ENCODE results near the gene GDPD4.
A peak's percentile ranks its signal among the peaks of the same experiment; 100 is the strongest.
"Not testable (repeated sequence)": the region's sequence is repeated elsewhere in the genome, so short reads cannot be mapped to it uniquely, and the experiment has no call there.

GDPD4 gene

DNA sequence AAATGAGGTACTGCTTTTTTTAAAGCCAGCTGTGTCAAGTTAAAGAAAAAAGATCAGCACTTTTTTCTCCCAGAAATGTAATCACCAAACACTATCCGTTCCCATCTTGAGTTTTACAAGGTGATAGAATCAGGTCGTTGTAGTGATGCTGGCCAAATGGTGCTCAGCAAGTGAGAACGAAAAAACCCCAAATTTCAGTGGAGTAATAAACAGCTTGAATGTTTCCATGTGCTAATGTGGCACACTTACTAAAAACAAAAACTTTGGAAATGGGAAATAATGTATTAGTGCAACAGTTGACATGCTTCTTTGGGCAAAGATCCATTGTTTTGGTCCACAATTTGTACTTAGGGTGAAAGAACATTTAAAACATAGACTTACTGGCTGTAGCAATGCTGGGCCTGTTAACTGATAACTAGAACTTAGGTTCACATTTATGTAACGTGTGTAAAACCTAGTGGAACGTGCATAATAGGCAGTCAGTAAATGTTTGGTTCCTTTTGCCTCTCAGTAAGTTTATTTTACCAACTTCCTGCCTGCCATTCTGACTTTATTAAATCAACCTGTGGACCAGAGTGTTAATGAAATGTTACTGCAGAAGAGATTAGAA is 15.4 kb upstream of the GDPD4 start:
- no peak for TF ChIP-seq JUND (IDR thresholded peaks at IDR 0.05; ENCODE audit: low read depth)
- in situ Hi-C loops (cut with HindIII; ENCODE audit: low pct_unique_long_range_greater_than_20kb, low sequenced_read_pairs), result no loop called here
- no peak for DNase-seq (ENCODE audit: low read depth in 1 of 2, low spot score in 1 of 2)

DNA sequence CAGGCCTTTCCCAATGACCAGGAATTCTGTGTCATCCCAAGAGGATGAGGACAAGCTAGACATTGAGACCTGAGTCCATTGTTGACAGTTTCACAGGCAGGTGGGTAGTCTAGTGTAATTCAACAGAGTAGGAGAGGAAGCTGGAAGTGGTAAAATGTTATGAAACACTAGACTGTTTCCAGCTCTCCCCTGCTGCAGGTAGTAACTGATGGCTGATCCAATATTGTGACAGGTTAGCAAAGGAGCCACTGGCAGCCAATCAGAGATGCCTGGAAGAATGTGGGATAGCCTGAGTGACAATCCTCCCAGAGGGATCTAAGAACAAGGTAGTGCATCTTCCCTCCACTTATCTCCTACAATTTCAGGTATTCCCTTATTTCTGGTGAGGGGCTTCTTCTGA is 10.6 kb upstream of the GDPD4 start:
- TF ChIP-seq JUND (IDR thresholded peaks at IDR 0.05; ENCODE audit: low read depth), result no peak
- no peak for DNase-seq (ENCODE audit: low read depth in 1 of 2, low spot score in 1 of 2)
- in situ Hi-C loops (cut with HindIII; ENCODE audit: low pct_unique_long_range_greater_than_20kb, low sequenced_read_pairs), result no loop called here

DNA sequence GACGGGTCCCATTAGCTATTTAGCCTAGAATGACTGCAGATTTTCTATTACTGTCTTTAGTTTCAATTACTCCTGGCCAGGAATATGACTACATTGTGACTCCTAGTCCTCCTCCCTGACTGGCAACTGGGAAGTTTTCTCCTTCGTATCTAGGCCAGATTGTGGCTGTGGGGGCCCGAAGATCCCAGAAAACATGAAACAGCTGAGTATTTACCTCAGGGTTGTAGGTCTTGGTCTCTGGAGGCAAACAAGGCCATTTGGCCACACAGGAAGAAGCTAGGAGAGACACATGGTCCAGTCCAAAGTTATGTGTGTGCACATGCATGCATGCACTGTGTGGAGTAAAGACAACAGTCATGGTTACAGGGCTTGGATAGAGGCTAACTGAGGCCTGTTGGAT is 10.2 kb upstream of the GDPD4 start:
- in situ Hi-C loops (cut with HindIII; ENCODE audit: low pct_unique_long_range_greater_than_20kb, low sequenced_read_pairs), result no loop called here
- no peak for TF ChIP-seq JUND (IDR thresholded peaks at IDR 0.05; ENCODE audit: low read depth)

DNA sequence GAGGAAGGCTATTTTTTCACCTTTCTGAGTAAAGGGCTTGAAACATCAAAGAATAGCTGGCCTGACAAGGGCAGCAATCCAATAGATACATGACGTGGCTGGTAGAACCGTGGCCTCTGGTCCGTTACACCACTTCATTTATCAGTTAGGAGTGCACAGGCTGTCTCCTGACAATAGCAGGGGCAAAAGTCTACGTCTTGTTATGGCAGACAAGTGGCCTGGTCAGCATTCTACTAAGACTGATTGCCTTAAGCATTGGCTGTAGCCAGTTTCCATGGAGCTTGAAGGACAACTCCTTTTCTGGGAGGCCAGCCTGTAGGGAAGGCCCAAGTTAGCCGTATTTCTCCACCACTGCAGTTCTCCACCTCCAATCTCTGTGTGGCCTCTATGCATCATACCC is 9.2 kb upstream of the GDPD4 start:
- in situ Hi-C loops (cut with HindIII; ENCODE audit: low pct_unique_long_range_greater_than_20kb, low sequenced_read_pairs), result no loop called here
- TF ChIP-seq JUND (IDR thresholded peaks at IDR 0.05; ENCODE audit: low read depth), result no peak
- no peak for DNase-seq (ENCODE audit: low read depth in 1 of 2, low spot score in 1 of 2)

More for the DNA sequence above, 10.2 kb upstream of the GDPD4 start:
- no peak for DNase-seq (ENCODE audit: low read depth in 1 of 2, low spot score in 1 of 2)

DNA sequence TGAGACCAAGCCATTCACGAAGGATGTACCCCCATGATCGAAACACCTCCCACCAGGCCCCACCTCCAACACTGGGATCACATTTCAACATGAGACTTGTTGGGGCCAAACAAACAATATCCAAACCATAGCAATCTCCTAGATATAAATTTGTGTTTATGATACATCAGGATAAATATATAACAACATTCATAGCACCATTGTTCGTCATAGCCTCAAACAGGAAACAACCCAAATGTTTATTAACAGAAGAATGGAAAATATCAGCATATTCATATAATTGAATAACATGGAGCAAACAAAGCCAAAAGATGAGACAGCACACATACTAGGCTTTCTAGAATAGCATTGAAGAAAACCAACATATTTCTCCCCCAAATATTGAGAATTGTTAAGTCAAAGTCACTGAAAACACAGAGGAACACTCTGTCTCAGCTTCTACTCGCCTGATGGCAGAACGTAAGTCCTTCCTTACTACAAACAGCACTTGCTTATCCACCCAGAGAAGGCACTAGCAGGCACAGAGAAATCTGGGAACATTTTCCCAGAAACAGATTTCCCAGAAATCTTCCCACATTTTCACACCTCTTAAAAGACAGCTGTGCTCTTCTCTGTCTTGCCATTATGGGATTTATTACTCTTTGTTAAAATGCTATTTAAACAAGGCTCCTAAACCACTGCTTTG is 8.1 kb upstream of the GDPD4 start:
- TF ChIP-seq JUND (IDR thresholded peaks at IDR 0.05; ENCODE audit: low read depth), result no peak
- in situ Hi-C loops (cut with HindIII; ENCODE audit: low pct_unique_long_range_greater_than_20kb, low sequenced_read_pairs), result no loop called here

DNA sequence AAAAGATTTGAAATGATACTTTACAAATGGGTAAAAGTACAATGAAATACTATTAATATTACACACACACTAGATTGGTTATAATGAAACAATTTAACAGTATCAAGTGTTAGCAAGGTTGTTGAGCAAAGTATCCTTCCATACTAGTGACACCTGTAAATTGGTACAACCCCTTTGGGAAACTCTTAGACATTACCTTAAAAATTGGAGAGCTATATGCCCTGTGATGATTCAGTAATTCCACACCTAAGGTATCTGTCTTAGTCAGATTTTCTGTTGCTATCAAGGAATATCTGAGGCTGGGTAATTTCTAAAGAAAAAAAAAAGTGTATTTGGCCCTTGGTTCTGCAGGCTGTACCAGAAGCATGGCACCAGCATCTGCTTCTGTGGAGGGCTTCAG is 7.4 kb upstream of the GDPD4 start:
- TF ChIP-seq JUND (IDR thresholded peaks at IDR 0.05; ENCODE audit: low read depth), result no peak
- in situ Hi-C loops (cut with HindIII; ENCODE audit: low pct_unique_long_range_greater_than_20kb, low sequenced_read_pairs), result no loop called here
- DNase-seq (ENCODE audit: low read depth in 1 of 2, low spot score in 1 of 2), result no peak

More for the DNA sequence above, 8.1 kb upstream of the GDPD4 start:
- DNase-seq (ENCODE audit: low read depth in 1 of 2, low spot score in 1 of 2), result no peak

DNA sequence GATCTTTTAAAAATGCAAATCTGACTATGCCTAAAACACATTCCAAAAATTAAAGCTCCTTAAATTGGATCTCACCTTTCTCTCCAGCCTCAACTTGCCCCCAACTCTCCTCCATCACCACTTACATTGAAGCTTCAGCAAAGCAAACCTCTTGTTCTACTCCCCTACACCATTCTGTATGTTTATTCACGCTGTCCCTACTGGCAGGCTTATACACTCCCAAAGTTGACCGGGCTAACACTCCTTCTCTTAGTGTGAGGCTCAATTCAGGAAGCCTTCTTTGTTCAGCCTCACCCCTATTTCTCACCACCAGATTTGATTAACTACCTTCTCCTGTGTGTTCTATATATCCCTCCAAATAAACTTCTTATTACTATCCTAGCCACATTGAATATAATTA is 1.8 kb upstream of the GDPD4 start:
- DNase-seq (ENCODE audit: low read depth in 1 of 2, low spot score in 1 of 2), result no peak
- no peak for TF ChIP-seq JUND (IDR thresholded peaks at IDR 0.05; ENCODE audit: low read depth)
- in situ Hi-C loops (cut with HindIII; ENCODE audit: low pct_unique_long_range_greater_than_20kb, low sequenced_read_pairs), result no loop called here

DNA sequence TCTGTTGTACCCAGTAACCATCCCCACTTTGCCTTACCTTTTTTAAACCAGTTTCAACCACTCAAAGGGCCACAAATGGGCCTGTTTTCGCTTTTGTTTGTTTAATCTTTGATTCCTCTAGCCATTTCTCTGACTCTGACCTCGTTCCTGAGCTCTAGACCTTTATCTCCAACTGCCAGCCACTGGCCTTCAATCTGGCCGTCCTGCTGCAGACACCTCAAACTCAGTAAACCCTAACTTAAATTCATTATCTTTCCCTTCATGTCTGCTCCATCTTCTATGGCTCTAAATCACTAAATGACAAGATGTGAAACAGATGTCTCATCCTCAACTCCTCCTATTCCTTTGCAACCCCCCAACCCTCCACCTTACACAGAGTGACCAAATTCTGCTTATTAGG is 1.3 kb upstream of the GDPD4 start:
- no peak for TF ChIP-seq JUND (IDR thresholded peaks at IDR 0.05; ENCODE audit: low read depth)
- DNase-seq (ENCODE audit: low read depth in 1 of 2, low spot score in 1 of 2), result no peak

DNA sequence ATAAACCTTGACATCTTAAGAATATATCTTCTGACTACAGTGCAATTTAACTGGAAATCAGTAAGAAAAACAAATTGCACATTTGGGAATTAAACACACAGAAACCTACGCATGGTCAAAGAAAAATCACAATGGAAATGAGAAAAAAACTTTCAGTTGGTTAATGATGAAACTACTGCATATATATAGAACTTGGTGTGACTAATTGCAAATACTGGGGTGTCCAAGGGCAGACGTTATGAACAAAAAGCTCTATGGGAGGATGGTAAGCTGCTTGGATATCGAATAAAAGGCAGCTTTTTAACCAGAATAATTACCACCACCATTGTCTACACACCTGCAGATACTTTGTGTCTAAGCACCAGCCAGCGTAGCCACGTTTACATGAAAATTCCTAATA is 791 bp downstream of the GDPD4 start:
- no peak for DNase-seq (ENCODE audit: low read depth in 1 of 2, low spot score in 1 of 2)
- in situ Hi-C loops (cut with HindIII; ENCODE audit: low pct_unique_long_range_greater_than_20kb, low sequenced_read_pairs), result no loop called here
- no peak for TF ChIP-seq JUND (IDR thresholded peaks at IDR 0.05; ENCODE audit: low read depth)

More for the DNA sequence above, 1.3 kb upstream of the GDPD4 start:
- in situ Hi-C loops (cut with HindIII; ENCODE audit: low pct_unique_long_range_greater_than_20kb, low sequenced_read_pairs), result no loop called here

DNA sequence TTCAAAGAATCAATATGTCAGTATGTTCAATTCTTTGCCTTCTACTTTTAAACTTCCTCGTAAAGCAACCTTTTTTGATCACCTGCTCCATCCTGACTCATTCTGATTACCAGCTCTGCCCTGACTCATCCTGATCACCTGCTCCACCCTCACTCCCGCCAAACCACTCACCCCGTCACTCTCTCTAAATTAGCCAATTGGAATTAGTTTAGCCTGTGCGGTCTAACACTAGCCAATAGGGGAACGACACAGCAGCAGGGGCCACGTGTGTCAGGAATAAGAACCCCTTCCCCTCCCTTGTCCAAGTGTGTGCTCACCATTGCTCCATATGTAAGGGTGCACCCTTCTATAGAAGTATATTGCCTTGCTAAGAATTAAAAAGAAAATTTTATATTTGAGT is 1.5 kb downstream of the GDPD4 start:
- in situ Hi-C loops (cut with HindIII; ENCODE audit: low pct_unique_long_range_greater_than_20kb, low sequenced_read_pairs); DNase-seq (ENCODE audit: low read depth in 1 of 2, low spot score in 1 of 2): not testable (repeated sequence)

DNA sequence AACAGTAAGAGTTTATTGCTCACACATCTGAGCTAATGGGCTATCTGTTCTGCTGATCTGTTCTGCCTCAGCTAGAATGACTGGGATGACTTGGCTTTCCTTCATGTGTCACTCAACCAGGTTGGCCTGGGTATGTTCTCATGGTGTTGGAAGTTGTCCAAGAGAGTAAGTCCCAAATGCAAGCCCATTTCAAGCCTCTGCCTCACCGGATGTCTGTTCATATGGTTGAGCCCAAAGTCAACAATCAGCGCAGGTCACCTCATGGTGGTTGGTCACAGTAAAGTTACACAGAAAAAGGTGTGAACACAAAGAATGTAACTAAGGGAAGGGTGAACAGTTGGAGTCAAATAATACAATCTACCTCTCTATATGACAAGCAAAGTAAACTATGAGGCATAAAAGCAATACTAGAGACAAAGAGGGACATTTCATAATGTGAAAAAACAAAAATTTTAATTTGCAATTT is 1.9 kb downstream of the GDPD4 start:
- peak in 1 of 2 experiments; percentile 25 for DNase-seq (ENCODE audit: low read depth in 1 of 2, low spot score in 1 of 2)
- no peak for TF ChIP-seq JUND (IDR thresholded peaks at IDR 0.05; ENCODE audit: low read depth)
- in situ Hi-C loops (cut with HindIII; ENCODE audit: low pct_unique_long_range_greater_than_20kb, low sequenced_read_pairs), result no loop called here

DNA sequence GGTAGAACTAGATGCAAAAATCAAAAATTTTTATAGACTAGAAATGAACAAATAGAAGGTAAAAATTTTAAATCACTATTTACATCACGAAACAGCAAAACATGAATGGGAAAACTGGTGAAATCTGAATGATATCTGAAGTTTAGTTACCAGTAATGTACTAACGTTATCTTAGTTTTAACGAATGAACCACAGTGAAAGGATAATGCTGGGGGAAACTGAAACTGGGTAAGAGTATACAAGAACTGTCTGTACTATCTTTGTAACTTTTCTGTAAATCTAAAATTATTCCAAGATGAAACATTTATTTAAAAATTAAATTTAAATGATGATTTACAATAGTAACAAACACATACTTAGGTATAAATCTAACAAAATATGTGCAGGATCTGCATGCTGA is 7.4 kb downstream of the GDPD4 start:
- in situ Hi-C loops (cut with HindIII; ENCODE audit: low pct_unique_long_range_greater_than_20kb, low sequenced_read_pairs), result no loop called here
- no peak for DNase-seq (ENCODE audit: low read depth in 1 of 2, low spot score in 1 of 2)
- no peak for TF ChIP-seq JUND (IDR thresholded peaks at IDR 0.05; ENCODE audit: low read depth)

DNA sequence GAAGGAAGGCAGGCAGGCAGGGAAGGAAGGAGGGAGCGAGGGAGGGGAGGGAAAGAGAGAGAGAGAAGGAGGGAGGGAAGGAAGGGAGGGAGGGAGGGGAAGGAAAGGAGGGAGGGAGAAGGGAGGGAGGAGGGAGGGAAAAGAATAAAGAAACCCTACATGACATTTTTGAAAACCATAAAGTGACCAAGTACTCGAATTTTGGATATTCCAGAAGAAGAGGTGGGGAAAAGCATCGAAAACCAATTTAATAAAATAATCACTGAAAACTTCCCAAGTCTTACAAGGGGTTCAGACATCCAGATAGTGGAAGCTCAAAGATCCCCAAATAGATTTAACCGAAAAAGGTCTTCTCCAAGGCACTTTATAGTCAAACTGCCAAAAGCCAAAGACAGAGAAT is 11.7 kb downstream of the GDPD4 start:
- DNase-seq (ENCODE audit: low read depth in 1 of 2, low spot score in 1 of 2), result no peak
- no peak for TF ChIP-seq JUND (IDR thresholded peaks at IDR 0.05; ENCODE audit: low read depth)
- in situ Hi-C loops (cut with HindIII; ENCODE audit: low pct_unique_long_range_greater_than_20kb, low sequenced_read_pairs), result no loop called here
